Glutamatergic neuron (in vitro differentiated cells): ENCODE results near the gene FARP1. TPM values are rescaled to one million over a fixed set of nuclear protein-coding genes. Genes with fewer than 3 reads are reported as not detected.

ENCODE experiments used
- DNase-seq: peaks from one replicate; pipeline ENCODE4 v3.0.0; 2022
- H3K27ac Mint-ChIP-seq: one replicate; pipeline ENCODE4 v1.8.0; 2020; ENCODE audit warnings: mild to moderate bottlenecking, mixed read lengths, inconsistent platforms; ENCODE audit not compliant: unreplicated experiment
- H3K27me3 Mint-ChIP-seq: one replicate; pipeline ENCODE4 v1.8.0; 2020; ENCODE audit warnings: mild to moderate bottlenecking, moderate library complexity, mixed read lengths, inconsistent platforms; ENCODE audit not compliant: unreplicated experiment
- H3K36me3 Mint-ChIP-seq: one replicate; pipeline ENCODE4 v1.8.0; 2020; ENCODE audit warnings: mild to moderate bottlenecking, mixed read lengths, inconsistent platforms; ENCODE audit not compliant: unreplicated experiment
- H3K4me1 Mint-ChIP-seq: one replicate; pipeline ENCODE4 v1.8.0; 2020; ENCODE audit warnings: mild to moderate bottlenecking, low read depth, mixed read lengths, inconsistent platforms; ENCODE audit not compliant: unreplicated experiment
- H3K4me3 Mint-ChIP-seq: one replicate; pipeline ENCODE4 v1.8.0; 2020; ENCODE audit warnings: mild to moderate bottlenecking, mixed read lengths, inconsistent platforms; ENCODE audit not compliant: unreplicated experiment
- H3K9me3 Mint-ChIP-seq: one replicate; pipeline ENCODE4 v1.8.0; 2020; ENCODE audit warnings: mild to moderate bottlenecking, moderate library complexity, mixed read lengths, inconsistent platforms; ENCODE audit not compliant: unreplicated experiment
- CTCF ChIP-seq: fragments of 200-600 bp; sonication (generic); IDR thresholded peaks from one replicate; pipeline ENCODE4 v1.5.0; 2021; ENCODE audit not compliant: partially characterized antibody, unreplicated experiment
- total RNA-seq: library from RNA; stranded (reverse); fragmentation: NEBNext Ultra II Directional; extraction: Animal tissue kit (Norgen Biotek cat#: 25700); gene quantifications from one replicate; pipeline ENCODE4 v1.2.1, GENCODE V29; 2021; ENCODE audit not compliant: unreplicated experiment

FARP1 gene
- total RNA-seq, 1 donor from 2014 or later, result 233 TPM

GRCh38 chr13:98118865-98119264 is 24.0 kb upstream of the FARP1 start:
- TF ChIP-seq CTCF, result no peak
- Mint-ChIP-seq H3K4me3 (no peak overlapping the region), H3K27me3 (peaks cover 6% of the 10 kb centered on the region), H3K9me3 (peaks cover 14% of the 10 kb centered on the region), H3K36me3 (peaks cover 4% of the 10 kb centered on the region), H3K4me1 (peaks cover 7% of the 10 kb centered on the region), H3K27ac (peak overlapping the region; percentile 62)
- DNase-seq, result no peak

DNA sequence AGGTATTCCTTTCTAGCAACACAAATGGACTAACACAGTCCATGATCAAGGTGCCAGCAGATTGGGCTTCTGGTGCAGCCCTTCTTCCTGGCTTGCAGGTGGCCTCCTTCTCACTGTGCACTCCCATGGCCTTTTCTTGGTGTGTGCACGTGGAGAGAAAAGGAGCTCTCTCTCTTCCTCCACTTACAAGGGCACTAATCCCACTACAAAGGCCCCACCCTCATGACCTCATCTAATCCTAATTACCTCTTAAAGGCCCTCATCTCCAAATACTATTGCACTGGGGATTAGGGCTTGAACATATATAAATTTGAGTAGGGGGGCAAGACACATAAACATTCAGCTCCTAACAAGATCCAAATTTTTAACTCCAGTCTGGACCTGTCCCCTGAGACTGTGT is 19.7 kb upstream of the FARP1 start:
- peaks cover 13% of the 10 kb centered on the region for H3K36me3 Mint-ChIP-seq
- H3K4me1 Mint-ChIP-seq, result no peaks in the 10 kb centered on the region
- no peaks in the 10 kb centered on the region for H3K27me3 Mint-ChIP-seq
- no peak for DNase-seq
- peaks cover 7% of the 10 kb centered on the region for H3K9me3 Mint-ChIP-seq
- TF ChIP-seq CTCF, result no peak
- no peak overlapping the region for H3K4me3 Mint-ChIP-seq
- no peak overlapping the region for H3K27ac Mint-ChIP-seq

GRCh38 chr13:98129059-98129746 is 13.7 kb upstream of the FARP1 start:
- DNase-seq, result no peak
- peaks cover 4% of the 10 kb centered on the region for H3K9me3 Mint-ChIP-seq
- H3K4me1 Mint-ChIP-seq, result no peaks in the 10 kb centered on the region
- H3K36me3 Mint-ChIP-seq, result peaks cover 5% of the 10 kb centered on the region
- H3K4me3 Mint-ChIP-seq, result no peak overlapping the region
- TF ChIP-seq CTCF, result no peak
- no peak overlapping the region for H3K27ac Mint-ChIP-seq
- no peaks in the 10 kb centered on the region for H3K27me3 Mint-ChIP-seq

GRCh38 chr13:98133946-98134345 is 8.9 kb upstream of the FARP1 start:
- no peaks in the 10 kb centered on the region for H3K4me1 Mint-ChIP-seq
- no peak for TF ChIP-seq CTCF
- no peaks in the 10 kb centered on the region for H3K36me3 Mint-ChIP-seq
- DNase-seq, result no peak
- no peak overlapping the region for H3K4me3 Mint-ChIP-seq
- H3K27me3 Mint-ChIP-seq, result no peaks in the 10 kb centered on the region
- peaks cover 5% of the 10 kb centered on the region for H3K9me3 Mint-ChIP-seq
- H3K27ac Mint-ChIP-seq, result no peak overlapping the region

DNA sequence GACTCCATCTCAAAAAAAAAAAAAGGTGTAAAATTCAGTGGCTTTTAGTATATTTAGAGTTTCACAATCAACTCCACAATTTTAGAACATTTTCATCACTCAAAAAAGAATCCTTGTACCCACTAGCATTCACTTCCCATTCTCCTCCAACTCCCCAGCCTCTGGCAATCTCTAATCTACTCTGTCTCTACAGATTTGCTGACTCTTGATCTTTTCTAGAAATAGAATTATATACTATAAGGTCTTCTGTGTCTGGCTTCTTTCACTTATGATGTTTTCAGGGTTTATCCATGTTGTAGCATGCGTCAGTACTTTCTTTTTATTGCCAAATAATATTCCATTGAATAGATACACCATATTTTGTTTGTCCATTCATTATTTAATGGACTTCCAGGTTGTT is 8.0 kb upstream of the FARP1 start:
- Mint-ChIP-seq H3K36me3 (no peaks in the 10 kb centered on the region), H3K4me3 (no peak overlapping the region), H3K27me3 (no peaks in the 10 kb centered on the region), H3K4me1 (no peaks in the 10 kb centered on the region), H3K27ac (no peak overlapping the region), H3K9me3 (peaks cover 5% of the 10 kb centered on the region)
- DNase-seq, result no peak
- TF ChIP-seq CTCF, result no peak
